NCI-H345 treated with DMSO at 0.1 percent for 48 hours (cell line): Measurements from ENCODE around the gene COG7.
A peak's percentile ranks its signal among the peaks of the same experiment; 100 is the strongest.
"Not testable (repeated sequence)": the region's sequence is repeated elsewhere in the genome, so short reads cannot be mapped to it uniquely, and the experiment has no call there.

ENCODE experiments used
- DNase-seq: peaks from one replicate; lab custom pipeline; 2025; ENCODE audit not compliant: unreplicated experiment; lab: John Stamatoyannopoulos, UW

COG7 gene

DNA sequence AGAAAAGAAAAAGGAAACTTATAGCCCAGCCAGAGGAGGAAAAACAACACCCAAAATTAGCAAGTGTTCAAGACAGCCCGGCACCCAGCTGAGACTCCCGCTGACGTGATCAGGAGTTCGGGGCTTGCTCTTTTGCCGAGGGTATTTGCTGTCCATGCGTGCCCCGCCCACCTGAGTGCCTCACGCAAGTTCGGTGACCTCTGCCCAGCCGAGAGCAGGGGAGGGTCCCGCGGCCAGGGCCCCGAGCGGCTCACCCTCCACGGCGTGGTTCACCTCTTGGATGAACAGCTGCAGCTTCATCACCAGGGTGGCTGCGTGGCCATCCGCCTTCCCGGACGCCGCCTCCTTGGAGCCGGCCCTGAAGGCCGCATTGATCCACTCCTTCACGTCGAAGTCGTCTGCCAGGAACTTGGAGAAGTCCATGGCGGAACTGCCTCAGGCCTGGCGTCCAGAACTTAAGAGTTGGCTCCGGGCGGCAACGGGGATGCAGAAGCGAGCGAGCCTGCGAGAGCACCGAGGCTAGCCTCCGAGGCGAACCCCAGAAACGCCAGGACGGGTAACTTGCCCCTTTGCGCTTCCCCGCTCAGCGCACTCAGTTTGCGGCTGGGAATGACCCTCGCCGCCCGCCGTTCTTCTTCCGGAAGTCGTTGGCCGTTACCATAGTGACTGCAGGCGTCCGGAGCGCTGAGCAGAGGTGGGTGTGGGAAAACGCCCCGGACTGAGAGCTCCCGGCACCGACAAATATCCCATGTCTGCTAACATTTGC lies at the start of gene COG7:
Gene COG7 (minus strand): TSS at position 618 of the 766 bp plus-strand sequence. CDS start 195 bp downstream, at position 423.
- peak; percentile 86 for DNase-seq

DNA sequence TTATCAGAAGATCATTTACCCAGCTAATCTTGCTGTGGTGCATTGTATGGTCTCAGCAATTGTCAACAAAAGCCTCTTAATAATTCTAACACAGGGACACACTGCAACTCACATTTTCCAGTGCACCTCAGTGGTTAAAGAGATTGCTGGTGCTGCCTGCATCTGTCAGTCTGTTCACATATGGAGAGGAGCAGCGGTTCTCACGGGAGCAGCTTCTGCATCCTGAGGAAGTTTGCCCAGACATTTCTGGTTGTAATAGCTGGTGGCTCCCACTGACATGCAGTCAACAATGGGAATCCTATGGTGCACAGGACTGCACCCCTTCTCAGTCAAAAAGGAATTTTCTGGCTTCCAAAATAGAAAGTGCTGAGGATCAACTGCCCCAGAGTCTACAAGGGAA lies 49.5 kb upstream of the COG7 start:
- DNase-seq, result no peak

DNA sequence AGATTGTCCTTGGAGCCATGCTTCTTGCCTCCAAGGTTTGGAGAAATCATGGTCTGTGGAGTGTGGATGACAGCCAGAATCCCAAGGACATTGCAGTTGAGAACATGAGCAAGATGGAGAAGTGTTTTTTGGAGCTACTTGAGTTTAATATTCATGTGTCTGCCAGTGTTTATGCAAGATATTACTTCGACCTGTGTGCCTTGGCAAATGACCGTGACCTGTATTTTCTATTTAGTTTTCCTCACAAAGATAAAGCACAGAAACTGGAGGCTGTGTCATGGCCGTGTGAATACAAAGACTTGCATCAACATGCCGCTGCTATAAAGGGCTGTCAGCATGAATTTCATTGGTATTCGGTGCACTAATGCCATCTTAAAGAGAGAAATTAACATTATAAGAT lies 48.3 kb upstream of the COG7 start:
- DNase-seq, result no peak

DNA sequence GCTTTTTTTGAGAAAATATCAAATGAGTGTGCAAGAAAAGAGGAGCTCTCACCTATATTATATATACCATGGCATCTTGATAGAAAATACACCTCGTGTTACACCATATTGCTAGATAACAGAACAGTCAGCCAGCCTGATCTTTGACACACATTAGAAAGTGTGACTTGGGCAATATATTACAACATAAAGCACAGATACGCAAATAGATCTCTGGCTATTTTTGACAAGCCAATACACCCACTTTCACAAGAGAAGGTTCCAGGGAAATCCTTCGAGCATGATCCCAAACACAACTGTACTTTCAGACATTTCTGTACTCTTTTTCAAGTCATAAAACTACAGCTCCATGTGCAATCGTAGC lies 47.9 kb upstream of the COG7 start:
- no peak for DNase-seq

DNA sequence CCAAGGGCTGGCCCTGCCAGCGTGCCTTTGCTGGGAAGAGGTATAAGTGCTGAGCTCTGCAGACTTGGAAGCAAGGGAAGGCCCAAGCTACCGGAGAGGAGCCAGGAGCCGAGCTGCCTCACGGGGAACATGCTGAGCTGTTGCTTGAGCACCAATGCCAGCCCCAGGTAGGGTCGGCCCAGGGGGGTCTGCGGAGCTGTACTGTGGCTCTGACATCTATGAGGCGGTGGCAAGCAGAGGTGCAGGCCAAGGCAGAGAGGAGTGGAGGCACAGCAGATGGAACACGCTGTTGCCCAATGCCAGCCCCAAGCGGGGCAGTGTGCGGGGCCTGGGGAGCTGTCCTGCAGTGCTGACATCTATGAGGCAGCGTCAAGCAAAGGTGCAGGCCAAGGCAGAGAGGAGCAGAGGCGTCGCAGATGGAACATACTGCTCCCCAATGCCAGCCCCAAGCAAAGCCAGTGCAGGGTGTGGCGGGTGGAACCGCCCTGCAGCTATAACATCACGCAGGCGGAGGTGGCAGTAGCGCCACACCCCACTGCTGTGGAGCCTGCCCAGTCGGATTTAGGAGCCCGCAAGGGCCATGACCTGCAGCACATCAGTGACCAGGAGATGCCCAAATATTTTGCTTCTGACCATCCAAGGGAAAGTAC lies 47.3 kb upstream of the COG7 start:
- DNase-seq, result no peak

DNA sequence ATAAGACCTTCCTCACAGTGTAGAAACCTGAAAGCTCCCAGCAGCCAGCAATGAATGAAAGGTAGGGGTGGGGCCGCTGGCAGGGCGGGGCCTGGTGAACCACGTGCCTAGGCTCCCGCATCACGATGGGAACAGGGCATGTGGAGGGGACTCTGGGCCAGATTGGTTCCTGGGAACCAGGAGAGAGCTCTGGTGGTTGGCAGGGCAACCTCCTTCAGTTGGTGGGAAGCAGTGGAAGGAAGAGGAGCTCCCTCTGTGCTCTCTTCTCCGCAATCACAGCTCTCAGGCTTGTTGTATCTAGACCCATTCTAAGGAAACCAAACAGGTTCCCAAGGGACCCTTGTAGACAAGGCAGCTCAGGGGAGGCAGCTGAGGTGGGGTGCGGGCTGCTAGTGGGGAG lies 46.8 kb upstream of the COG7 start:
- no peak for DNase-seq

DNA sequence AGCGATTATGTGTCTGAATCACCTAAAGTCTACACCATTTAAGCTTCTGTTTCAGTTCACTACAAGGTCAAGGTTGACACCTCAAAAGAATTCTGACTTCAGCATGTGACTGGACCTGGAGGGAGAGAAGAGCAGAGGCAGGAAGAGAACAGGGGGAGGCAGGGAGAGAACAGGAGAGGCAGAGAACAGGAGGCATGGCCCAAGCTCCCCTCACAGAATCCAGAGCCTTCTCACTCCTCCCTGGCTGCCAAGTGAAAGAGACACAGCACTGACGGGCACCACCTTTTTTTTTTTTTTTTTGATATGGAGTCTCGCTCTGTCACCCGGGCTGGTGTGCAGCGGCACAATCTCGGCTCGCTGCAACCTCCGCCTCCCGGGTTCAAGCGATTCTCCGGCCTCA lies 45.9 kb upstream of the COG7 start:
- no peak for DNase-seq

DNA sequence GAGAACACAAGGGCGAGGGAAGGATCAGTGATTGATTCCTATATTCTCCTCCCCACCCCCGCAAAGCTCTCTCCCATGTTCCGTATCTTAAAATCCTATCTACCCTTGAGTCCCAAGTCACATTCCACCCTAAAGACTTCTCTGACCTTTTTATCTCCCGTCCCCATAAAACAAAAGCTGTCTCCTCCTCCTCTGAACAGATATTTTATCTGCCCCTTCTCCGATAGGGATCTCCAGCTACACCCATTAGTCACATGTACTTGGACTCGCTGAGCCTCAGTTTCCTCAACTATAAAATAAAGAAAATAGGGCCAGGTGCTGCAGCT lies 44.5 kb upstream of the COG7 start:
- no peak for DNase-seq

DNA sequence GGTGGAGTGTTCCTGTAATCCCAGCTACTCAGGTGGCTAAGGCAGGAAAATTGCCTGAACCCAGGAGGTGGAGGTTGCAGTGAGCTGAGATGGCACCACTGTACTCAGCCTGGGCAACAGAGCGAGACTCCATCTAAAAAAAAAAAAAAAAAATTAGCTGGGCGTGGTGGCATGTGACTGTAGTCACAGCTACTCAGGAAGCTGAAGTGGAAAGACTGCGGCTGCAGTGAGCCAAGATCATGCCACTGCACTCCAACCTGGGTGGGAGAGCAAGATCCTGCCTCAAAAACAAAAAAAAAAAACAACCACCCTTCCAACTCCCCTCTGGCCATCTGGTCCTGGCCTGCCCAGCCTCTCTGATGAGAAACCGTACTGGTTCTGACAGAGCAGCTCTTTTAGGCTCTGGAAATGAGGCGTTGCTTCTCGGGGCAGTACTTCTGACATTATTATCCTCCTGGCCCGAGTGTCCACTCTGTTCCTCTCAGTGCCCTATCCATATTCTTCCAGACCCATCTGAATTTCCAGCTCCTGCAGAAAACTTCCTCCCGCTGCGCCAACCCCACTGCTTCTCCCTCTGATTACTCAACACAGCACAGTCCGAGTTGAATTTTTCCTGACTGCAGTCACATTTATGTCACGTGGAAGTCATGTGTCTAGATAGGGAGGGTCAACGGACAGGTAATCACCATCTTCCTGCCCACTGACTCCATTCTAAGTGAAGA lies 44.0 kb upstream of the COG7 start:
- DNase-seq, result no peak

DNA sequence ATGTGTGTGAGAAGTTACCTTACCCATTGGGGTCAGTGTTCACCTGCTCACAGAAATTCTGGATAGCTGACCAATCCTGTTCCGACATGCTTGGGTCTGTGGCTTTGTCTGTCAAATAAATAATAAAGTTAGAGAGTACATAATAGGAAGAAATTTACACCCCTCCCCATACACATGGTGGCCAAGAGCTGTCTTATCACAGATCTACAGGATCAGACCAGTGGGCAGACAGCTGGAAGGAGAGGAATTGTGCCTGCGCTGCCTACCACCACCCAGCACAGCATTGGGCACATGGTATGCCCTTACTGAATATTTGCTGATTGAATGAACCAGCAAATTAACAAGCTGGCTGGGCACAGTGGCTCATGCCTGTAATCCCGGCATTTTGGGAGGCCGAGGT lies 42.7 kb upstream of the COG7 start:
- no peak for DNase-seq

DNA sequence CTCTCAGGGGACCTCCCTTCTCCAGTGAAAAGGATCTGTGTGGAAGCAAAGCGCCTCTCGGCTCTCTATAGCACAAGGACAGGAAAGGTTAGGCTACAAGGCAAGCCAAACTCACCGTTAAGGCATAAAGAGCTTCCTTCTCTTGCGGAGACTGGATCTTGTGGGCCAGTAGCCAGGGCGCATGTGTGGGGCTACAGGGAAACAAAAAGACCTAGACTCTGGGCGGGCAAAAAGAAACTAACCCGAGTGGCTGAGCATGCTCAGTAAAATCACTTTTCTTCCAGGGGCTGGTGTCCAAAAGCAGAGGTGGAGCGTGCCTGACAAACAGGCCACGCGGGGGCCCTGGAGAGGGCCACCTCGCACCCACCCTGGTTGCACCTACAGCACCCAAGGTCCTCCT lies 41.2 kb upstream of the COG7 start:
- no peak for DNase-seq

DNA sequence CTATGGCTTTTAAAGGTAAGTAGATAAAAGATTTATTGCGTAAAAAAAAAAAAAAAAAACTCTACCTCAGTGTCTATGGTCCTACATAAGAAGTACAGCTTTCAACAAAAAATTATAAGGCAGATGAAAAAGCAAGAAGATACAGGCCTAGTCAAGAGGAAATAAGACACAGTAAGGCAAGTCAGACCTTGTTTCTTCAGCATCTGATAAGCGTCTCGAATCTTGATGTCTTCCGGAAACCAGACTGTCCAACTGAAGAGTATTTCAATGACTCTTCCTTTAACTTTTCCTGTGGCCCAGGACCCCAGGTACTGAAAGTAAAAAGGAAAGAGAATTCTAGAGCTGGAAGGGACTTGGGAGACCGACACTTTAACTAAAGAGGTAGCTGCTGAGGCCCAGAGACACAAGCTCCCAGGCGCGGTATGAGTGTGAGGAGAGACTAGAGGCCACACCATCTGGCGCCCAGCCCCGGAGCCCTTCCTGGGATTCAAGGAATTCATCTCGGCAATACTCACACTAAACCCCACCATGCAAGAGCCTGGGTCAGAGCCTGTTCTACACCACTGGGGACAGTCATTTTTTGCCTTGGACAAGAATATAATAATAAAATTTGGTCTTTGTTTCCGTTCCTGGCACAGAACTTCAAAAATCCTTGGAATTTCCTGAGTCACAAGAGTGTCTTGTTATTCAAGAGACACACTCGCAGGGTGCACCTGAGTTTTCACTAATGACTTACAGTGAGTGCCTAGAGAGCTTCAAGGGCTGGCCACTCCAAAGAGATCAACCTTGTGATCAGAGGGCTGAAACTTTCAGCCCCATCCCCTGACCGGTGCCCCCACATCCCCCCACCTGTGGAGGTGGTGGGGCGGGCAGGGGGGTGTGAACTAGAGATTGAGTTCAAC lies 38.8 kb upstream of the COG7 start:
- no peak for DNase-seq

DNA sequence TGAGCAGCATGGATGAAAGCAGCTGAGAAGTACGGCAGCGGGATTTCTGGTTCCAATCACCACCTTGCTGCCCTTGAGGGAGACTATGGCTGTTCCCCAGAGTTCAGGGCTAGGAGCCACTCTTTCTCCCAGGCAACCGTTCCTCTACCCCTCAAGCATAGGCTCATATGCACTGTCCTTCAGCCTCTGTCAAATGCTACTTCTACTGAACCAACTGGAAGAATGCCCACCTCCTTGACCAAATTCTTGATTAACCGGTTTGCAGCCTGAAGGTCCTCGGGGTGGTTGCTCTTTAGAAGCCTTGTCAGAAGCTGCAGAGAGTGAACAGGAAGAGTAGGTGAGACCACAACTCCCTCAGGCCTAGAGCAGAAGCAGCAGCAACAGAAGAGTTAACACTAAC lies 33.5 kb upstream of the COG7 start:
- DNase-seq, result no peak

DNA sequence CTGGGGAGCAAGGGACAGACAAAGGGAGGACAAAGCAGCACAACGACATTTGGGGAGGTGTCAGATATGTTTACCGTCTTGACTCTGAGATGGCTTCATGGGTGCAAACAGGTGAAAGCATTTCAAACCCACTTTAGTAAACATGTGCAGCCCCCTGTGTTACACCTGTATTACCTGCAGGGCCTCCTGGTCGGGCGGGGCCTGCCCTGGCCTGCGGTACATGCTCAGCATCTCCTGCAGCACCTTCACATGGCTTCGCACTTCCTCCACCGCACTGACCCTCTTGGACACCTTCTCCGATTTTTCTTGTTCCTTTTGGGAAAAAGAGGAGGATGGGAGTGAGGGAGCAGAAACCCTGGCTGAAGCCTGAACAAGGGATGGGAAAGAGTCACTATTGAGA lies 32.9 kb upstream of the COG7 start:
- DNase-seq, result no peak

DNA sequence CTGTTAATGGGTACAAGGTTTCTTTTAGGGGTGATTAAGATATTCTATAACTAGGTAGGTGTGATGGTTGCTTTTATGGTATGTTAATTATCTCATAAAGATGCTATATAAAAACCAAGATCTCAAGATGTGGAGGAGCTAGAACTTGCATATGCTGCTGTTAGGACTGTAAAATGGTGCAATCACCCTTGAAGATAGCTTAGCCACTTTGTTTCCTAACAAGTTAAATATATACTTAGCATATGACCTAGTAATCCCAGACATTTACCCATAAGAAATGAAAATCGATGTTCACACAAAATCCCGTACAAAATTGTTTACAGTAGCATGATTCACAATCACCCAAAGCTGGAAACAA lies 32.2 kb upstream of the COG7 start:
- no peak for DNase-seq

DNA sequence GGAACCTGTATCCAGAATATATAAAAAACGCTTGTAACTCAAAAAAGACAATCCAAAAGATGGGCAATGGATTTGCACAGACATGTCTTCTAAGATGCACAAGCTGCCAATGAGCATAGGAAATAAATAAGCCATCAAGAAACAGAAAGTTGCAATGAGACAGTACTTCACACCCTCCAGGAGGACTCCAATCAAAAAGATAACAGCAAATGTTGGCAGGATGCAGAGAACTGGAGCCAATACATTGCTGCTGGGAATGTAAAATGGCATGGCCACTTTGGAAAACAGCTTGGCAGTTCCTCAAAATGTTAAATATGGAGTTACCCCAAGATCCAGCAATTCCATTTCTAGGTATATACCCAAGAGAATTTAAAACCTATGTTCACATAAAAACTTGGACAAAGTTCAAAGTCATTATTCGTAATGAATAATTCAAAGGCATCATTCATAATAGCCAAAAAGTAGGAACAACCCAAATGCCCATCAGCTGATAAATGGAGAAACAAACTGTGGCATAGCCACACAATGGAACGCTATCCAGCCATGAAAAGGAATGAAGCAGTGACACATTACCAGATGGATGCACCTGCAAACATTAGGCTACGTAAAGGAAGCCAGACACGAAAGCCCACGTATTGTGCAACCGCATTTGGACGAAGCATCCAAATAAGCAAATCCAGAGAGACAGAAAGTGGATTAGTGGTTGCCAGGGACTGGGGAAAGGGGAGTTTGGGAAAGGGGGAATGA lies 31.7 kb upstream of the COG7 start:
- no peak for DNase-seq

DNA sequence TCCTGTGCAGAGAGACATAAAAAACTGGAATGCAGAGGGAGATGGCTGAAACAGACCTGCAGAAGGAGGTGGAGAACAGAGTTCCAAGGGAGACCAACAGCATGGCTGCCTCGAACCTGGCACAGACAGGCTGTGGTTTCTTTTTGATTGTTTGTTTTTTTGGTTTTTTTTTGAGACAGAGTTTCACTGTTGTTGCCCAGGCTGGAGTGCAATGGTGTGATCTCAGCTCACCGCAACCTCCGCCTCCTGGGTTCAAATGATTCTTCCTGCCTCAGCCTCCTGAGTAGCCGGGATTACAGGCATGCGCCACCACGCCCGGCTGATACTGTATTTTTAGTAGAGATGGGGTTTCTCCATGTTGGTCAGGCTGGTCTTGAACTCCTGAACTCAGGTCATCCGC lies 30.5 kb upstream of the COG7 start:
- DNase-seq, result not testable (repeated sequence)

DNA sequence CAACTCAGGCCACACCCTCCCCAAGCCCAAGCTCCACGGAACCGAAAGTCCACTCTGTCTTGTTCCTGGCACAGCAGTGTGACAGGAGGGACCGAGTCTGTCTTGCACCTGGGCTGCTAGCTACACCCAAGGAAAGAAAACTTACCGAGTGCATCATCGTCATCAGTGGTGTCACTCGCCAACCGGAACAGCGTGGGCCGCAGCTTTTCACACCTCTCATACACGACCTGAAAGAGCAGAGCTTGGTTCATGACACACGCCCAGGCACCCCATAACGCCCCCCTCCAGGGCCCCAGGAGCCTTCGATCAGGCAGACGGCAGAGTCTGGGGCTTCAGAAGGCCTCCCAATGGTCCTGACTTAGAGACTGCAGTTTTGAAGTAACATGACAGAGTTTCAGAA lies 29.8 kb upstream of the COG7 start:
- no peak for DNase-seq

DNA sequence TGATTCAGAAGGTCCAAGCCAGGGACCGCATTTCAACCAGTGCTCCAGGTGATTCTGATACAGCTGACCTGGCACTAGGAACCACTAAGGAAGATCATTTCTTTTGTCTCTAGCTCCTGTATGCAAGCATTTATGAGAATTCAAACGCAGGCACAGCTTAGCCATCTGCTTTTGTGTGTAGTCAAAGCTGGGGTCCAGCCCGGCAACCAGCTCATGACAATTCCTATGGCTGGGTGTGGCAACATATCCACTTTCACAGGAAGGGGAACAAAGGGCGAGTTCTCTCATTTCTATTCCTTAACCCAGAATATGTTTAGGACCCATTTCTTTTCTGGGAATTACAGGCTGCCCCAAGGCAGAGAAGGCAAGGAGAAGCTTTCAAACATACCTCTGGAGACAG lies 27.3 kb upstream of the COG7 start:
- DNase-seq, result no peak

DNA sequence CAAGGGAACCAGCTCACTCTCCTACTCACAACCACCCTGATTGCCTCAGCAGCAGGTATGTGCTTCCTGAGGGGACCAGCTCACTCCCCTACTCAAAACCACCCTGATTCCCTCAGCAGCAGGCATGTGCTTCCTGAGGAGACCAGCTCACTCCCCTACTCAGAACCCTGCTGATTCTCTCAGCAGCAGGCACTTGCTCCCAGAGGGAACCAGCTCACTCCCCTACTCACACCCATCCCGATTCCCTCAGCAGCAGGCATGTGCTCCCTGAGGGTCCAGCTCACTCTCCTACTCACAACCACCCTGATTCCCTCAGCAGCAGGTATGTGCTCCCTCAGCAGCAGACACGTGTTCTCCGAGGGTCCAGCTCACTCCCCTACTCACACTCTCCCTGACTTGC lies 26.1 kb upstream of the COG7 start:
- no peak for DNase-seq

DNA sequence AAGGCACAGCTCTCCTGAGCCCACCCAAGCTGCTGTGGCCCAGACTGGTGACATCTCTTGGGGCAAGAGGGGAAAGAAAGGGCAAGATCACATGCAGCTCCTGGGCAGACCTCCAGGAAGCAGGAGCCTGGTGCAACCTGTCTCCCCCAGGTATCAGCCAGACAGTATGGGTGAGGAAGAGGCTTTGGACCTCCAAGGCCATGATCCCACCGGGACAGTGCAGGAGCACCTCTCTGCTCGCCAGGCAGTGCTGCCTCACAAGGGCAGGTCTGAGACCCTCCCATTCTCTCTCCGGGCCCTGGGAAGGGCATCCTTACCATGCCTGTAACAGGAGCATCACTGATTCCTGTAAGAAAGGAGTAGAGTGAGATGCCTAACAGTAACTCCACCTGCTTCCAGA lies 25.6 kb upstream of the COG7 start:
- DNase-seq, result no peak
